Dendritic cell treated with granulocyte-macrophage colony-stimulating factor and Interleukin-4, amounts not matched to agents 40 ng/mL and 50 ng/mL, for 4 days (primary cell): ENCODE data around the gene CLSTN1.
"Not testable (repeated sequence)": the region's sequence is repeated elsewhere in the genome, so short reads cannot be mapped to it uniquely, and the experiment has no call there.

Experiments used
- H3K27ac Mint-ChIP-seq: one replicate; pipeline ENCODE4 v1.8.0; 2022; ENCODE audit warnings: mild to moderate bottlenecking, mixed read lengths
- H3K27me3 Mint-ChIP-seq: one replicate; pipeline ENCODE4 v1.8.0; 2022; ENCODE audit warnings: mild to moderate bottlenecking, mixed read lengths
- H3K36me3 Mint-ChIP-seq: one replicate; pipeline ENCODE4 v1.8.0; 2022; ENCODE audit warnings: low read depth, mixed read lengths
- H3K4me1 Mint-ChIP-seq: one replicate; pipeline ENCODE4 v1.8.0; 2022; ENCODE audit warnings: low read depth, mixed read lengths
- H3K4me3 Mint-ChIP-seq: one replicate; pipeline ENCODE4 v1.8.0; 2022; ENCODE audit warnings: mild to moderate bottlenecking, moderate library complexity, mixed read lengths
- H3K9me3 Mint-ChIP-seq: one replicate; pipeline ENCODE4 v1.8.0; 2022; ENCODE audit warnings: mixed read lengths
- intact Hi-C: fragments of 100-400 bp; cut with micrococcal nuclease; formaldehyde crosslinking; loops from one replicate; pipeline ENCODE4 v1.15.0; 2022

Gene CLSTN1

DNA sequence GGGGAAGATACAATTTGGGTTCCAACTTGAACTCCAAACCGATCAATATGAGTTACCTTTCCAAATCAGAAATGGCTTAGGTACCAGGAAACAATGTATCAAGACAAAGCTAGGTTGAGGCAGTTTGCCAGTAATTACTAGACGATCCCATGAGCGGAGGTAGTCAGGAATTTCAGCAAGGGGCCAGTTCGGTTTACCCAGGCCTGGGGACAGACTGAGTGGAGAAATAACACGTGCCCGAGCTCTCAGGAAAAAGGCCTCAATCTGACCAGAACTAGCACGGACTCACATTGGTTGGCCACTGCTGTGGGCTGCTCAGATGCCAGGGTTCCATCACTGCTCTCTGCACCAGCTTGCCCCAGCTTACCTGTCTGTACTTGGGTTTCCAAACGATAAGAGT lies 15.3 kb downstream of the CLSTN1 start:
- no peaks in the 10 kb centered on the region for H3K27me3 Mint-ChIP-seq
- H3K36me3 Mint-ChIP-seq = peaks cover 7% of the 10 kb centered on the region
- peaks cover 19% of the 10 kb centered on the region for H3K4me1 Mint-ChIP-seq
- intact Hi-C loops = no loop called here
- H3K27ac Mint-ChIP-seq = no peak overlapping the region
- no peak overlapping the region for H3K4me3 Mint-ChIP-seq
- no peaks in the 10 kb centered on the region for H3K9me3 Mint-ChIP-seq

DNA sequence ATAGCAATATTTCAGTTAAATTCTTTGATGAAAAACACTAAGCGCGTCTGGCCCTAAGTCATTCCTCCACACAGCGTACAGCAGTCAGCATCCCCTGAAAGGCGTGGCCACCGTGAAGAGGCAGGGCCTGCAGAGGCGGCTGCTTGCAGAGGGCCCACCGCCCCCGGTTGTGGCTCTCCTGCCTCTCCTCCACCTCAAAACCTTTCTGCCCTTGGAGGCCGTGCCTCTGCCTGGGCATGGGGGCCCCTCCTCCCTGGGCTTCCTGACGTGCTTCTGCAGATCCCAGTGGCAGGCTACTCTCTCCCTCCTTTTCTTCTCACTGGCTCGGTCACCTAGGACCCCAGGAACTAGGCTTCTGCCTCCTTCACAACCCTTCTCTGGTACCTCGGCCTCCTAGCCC lies 16.2 kb downstream of the CLSTN1 start:
- Mint-ChIP-seq H3K27me3 (no peaks in the 10 kb centered on the region), H3K36me3 (peaks cover 7% of the 10 kb centered on the region), H3K4me1 (peaks cover 20% of the 10 kb centered on the region), H3K27ac (no peak overlapping the region), H3K9me3 (no peaks in the 10 kb centered on the region), H3K4me3 (no peak overlapping the region)
- intact Hi-C loops = no loop called here

DNA sequence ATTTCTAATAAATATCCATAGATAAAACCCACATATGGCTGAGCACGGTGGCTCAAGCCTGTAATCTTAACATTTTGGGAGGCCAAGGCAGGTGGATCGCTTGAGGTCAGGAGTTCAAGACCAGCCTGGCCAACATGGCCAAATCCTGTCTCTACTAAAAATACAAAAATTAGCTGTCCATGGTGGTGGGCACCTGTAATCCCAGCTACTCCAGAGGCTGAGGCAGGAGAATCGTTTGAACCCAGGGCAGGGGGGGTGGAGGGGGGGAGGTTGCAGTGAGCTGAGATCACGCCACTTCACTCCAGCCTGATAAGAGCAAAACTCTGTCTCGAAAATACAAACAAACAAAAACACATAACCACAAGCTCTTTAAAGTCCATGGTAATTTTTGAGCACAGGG lies 17.8 kb downstream of the CLSTN1 start:
- H3K27me3 Mint-ChIP-seq, intact Hi-C loops, H3K27ac Mint-ChIP-seq, H3K4me3 Mint-ChIP-seq, H3K36me3 Mint-ChIP-seq, H3K9me3 Mint-ChIP-seq: not testable (repeated sequence)
- peaks cover 24% of the 10 kb centered on the region for H3K4me1 Mint-ChIP-seq

DNA sequence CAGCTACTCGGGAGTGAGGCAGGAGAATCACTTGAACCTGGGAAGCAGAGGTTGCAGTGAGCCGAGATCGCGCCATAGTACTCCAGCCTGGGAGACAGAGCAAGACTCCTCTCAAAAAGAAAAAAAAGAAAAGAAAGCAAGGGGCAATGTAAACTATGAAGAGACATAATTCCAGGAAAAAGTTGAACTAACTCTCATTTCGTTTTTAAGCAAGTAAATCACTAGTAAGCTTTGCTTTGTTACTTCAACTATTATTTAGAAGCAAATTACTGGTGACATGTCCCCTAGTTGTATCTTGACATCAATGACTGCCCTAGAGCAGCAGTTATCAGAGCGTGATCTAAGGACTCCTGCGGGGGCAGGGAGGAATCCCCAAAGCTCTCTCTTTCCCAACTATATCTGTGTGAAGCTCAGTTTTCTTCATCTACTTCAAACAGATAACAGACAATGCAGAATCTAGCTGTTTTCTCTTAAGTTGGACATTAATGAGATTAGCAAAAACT lies 18.7 kb downstream of the CLSTN1 start:
- Mint-ChIP-seq H3K36me3 (peaks cover 7% of the 10 kb centered on the region), H3K4me3 (no peak overlapping the region), H3K27ac (no peak overlapping the region), H3K4me1 (peaks cover 25% of the 10 kb centered on the region), H3K27me3 (no peaks in the 10 kb centered on the region), H3K9me3 (no peaks in the 10 kb centered on the region)
- intact Hi-C loops = no loop called here

DNA sequence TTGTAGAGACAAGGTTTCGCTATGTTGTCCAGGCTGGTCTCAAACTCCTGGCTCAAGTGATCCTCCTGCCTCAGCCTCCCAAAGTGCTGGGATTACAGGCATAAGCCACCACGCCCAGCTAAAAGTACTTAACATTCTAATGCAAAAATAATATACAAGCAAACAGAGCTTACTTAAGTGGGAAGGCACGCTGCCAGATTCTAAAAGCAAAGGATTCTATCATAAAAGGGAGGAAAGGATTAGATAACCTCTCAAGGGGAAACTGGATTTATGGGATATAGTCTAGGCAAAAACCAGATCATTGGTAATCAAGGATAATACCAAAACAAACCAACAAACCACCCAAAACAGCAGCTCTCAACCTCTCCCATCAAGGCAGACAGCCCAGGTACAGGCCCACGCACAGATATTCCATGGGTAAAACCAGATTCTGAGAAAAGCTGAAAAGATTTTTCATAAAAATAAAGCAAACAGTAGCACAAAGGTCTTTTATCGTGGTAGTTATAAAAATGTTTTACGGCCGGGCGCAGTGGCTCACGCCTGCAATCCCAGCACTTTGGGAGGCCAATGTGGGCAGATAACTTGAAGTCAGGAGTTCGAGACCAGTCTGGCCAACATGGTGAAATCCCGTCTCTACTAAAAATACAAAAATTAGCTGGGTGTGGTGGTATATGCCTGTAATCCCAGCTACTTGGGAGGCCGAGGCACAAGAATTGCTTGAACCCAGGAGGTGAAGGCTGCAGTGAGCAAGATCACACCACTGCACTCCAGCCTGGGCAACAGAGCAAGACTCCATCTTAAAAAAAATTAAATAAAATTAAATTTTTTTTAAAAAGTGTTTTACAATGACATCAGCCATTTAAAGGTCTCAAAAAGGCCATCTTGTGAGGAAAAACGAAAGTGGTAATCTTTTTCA lies 20.5 kb downstream of the CLSTN1 start:
- H3K27me3 Mint-ChIP-seq, H3K27ac Mint-ChIP-seq, H3K36me3 Mint-ChIP-seq, H3K4me3 Mint-ChIP-seq, H3K9me3 Mint-ChIP-seq, intact Hi-C loops: not testable (repeated sequence)
- H3K4me1 Mint-ChIP-seq = peaks cover 26% of the 10 kb centered on the region

DNA sequence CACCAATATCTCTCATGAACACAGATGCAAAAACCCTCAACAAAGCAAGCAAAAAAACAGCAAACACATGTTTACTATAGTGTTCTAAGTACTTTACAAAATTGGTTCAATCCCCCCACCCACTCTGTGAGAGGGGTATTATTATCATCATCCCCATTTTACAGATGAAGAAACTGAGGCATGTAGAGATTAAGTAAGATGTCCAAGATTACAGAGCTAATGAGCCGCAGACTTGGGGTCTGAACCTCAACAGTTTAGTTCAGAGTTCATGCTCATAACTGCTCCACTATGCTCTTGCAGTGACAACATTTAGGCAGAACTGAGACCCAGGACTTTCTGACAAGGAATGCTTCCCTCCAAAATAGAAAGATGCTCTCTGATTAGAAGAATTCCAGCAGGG lies 21.9 kb downstream of the CLSTN1 start:
- Mint-ChIP-seq H3K9me3 (no peaks in the 10 kb centered on the region), H3K27ac (no peak overlapping the region), H3K4me3 (no peak overlapping the region), H3K4me1 (peaks cover 30% of the 10 kb centered on the region), H3K27me3 (no peaks in the 10 kb centered on the region), H3K36me3 (no peaks in the 10 kb centered on the region)
- intact Hi-C loops = no loop called here

DNA sequence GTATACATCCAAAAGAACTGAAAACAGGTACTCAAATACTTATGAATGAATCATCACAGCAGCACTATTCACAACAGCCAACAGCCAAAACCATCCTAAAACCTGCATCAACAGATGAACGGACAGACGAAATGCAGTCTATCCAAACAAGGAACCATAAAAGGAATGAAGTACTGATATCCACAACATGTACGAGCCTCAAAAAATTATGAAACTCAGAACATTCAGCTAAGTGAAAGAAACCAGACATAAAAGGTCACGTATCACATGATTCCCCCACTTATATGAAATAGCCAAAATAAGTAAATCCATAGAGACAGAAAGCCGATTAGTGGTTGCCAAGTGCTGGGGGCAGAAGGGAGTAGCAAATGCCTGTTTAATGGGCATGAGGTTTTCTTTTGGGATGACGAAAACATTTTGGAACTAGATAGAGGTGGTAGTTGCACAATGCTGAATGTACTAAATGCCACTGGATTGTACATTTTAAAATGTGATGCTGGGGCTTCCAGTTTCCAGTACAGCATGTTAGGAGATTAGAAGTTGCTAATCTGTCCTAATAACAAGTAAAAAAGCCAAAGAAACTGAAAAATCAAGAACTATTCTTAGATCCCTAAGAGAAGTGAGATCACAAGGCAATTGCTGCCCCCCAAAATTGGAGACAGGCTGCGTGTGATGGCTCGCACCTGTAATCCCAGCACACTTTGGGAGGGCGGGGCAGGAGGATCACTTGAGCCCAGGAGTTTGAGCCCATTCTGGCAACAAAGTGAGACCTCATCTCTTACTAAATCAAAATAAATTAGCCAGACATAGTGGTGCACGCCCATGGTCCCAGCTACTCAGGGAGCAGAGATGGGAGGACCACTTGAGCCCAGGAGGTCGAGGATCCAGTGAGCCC lies 25.3 kb downstream of the CLSTN1 start:
- H3K27ac Mint-ChIP-seq = no peak overlapping the region
- no peaks in the 10 kb centered on the region for H3K27me3 Mint-ChIP-seq
- no peaks in the 10 kb centered on the region for H3K36me3 Mint-ChIP-seq
- H3K4me3 Mint-ChIP-seq = no peak overlapping the region
- peaks cover 30% of the 10 kb centered on the region for H3K4me1 Mint-ChIP-seq
- no peaks in the 10 kb centered on the region for H3K9me3 Mint-ChIP-seq
- intact Hi-C loops = no loop called here

DNA sequence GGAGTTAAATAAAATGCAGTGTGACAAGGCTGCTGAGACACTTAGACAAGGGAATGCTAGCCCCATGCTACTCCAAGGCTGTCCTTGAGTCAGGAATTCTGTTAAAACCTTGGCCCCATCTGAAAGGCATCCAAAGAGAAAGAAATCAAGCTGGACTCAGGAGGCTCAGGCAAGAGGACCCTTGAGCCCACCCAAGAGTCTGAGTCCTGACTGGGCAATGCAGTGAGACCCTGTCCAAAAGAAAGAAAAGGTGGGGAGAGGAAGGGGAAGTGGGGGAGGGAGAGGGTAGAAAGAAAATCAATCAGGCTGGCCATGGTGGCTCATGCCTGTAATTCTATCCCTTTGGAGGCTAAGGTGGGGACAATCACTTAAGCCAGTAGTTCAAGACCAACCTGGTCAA lies 26.7 kb downstream of the CLSTN1 start:
- Mint-ChIP-seq H3K4me3 (no peak overlapping the region), H3K36me3 (peaks cover 8% of the 10 kb centered on the region), H3K4me1 (peaks cover 28% of the 10 kb centered on the region), H3K27ac (no peak overlapping the region), H3K9me3 (no peaks in the 10 kb centered on the region), H3K27me3 (no peaks in the 10 kb centered on the region)
- intact Hi-C loops = no loop called here

DNA sequence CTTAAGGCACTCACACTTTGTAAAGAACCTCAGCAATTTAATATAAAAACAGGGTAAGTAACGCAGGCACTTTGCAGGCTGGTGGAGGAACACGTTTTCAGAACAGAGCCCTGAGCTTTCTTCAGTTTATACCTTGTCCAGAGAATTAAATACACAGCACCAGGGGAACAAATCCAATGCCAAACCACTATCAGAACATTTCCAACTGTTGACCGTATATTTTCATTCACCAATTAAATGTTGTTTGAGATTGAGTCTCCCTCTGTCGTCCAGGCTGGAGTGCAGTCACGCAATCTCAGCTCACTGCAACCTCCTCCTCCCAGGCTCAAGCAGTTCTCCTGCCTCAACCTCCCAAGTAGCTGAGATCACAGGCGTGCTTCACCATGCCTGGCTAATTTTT lies 29.7 kb downstream of the CLSTN1 start:
- peaks cover 21% of the 10 kb centered on the region for H3K4me1 Mint-ChIP-seq
- H3K4me3 Mint-ChIP-seq = no peak overlapping the region
- peaks cover 11% of the 10 kb centered on the region for H3K36me3 Mint-ChIP-seq
- no peaks in the 10 kb centered on the region for H3K9me3 Mint-ChIP-seq
- no peaks in the 10 kb centered on the region for H3K27me3 Mint-ChIP-seq
- H3K27ac Mint-ChIP-seq = no peak overlapping the region
- intact Hi-C loops = no loop called here

DNA sequence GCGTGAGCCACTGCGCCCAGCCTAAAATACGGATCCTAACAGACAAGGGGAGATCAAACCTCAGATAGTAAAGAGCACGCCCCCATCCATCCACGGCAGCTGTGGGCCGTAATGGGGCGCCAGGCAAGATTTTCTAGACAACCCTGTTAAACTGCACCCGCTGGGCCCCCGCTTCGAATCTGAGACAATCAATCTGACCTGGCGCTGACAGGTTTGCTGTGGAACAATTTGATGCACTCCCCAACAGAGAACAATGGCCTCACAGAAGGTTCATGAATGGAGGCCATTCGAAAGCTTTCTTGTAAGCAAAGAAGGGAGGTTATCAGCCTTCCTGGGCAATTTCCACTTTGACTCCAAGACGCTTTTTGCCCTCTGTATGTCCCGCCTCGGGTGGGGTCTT lies 30.5 kb downstream of the CLSTN1 start:
- intact Hi-C loops = no loop called here
- Mint-ChIP-seq H3K4me3 (no peak overlapping the region), H3K4me1 (peaks cover 15% of the 10 kb centered on the region), H3K27ac (no peak overlapping the region), H3K9me3 (no peaks in the 10 kb centered on the region), H3K36me3 (peaks cover 11% of the 10 kb centered on the region), H3K27me3 (no peaks in the 10 kb centered on the region)

DNA sequence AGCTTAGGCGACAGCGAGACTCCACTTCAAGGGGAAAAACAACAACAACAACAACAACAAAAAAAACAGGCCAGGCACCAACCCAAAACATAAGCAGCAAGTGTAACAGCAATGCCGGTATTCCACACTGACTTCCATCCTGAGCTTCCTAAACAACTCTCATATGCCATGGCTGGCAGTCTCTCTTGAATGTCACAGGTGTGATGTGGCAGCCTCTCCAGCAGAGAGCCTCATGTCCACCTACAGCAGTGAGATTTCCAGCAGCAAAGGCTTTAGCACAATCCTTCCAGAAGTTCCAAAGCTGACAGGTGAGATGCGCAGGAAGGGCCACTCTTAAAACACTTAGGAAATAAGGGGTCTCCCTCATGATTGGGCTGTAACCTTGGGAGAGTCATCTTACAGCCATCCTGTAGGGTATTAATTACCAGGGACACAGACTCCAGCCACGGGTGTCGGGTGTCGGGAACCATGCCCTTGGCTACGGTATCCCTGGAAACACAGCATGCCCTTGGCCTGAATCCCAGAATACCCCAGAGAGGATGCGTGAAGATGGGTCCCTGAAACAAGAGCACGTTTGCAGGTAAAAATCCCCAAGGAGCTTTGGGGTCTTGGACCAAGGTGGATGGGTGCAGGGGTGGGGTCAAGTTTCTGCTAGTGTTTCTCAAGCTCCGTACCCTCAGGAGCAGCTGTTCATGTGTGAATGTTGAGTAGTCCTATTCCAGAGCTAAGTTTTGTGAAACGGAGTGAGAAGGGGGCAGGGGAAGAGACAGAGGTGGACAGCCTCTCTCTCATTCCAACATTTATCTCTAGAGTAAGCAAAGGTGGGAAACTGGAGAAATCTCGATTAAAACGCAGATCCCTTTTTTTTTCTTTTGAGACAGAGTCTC lies 31.4 kb downstream of the CLSTN1 start:
- H3K4me1 Mint-ChIP-seq = peaks cover 13% of the 10 kb centered on the region

DNA sequence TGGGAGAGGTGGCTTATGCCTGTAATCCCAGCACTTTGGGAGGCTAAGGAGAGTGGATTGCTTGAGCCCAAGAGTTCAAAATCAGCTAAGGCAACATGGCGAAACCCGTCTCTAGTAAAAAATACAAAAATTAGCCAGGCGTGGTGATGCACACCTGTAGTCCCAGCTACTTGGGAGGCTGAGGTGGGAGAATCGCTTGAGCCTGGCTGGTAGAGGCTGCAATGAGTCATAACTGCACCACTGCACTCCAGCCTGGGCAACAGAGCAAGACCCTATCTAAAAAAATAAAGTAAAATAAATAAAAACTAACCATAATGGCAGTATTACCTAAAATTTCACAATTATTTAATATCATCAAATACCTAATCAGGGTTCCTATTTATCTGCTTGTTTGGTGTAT lies 34.1 kb downstream of the CLSTN1 start:
- intact Hi-C loops, H3K4me3 Mint-ChIP-seq: not testable (repeated sequence)

More for the DNA sequence above, 31.4 kb downstream of the CLSTN1 start:
- H3K27me3 Mint-ChIP-seq = no peaks in the 10 kb centered on the region
- H3K4me3 Mint-ChIP-seq = no peak overlapping the region
- no peaks in the 10 kb centered on the region for H3K9me3 Mint-ChIP-seq
- no peak overlapping the region for H3K27ac Mint-ChIP-seq
- intact Hi-C loops = no loop called here
- peaks cover 11% of the 10 kb centered on the region for H3K36me3 Mint-ChIP-seq

DNA sequence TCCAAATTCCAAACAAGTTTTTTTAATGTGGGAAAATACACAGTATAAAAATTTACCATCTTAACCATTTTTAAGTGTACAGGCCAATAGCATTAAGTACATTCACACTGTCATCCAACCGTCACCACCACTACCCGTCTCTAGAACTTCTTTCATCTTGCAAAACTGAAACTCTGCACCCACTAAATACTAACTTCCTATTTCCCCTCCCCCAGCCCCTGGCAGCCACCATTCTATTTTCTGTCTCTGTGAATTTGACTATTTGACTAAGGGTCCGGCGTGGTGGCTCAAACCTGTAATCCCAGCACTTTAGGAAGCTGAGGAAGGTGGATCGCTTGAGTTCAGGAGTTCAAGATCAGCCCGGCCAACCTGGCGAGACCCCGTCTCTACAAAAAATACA lies 36.1 kb downstream of the CLSTN1 start:
- Mint-ChIP-seq H3K4me1 (peaks cover 20% of the 10 kb centered on the region), H3K36me3 (peaks cover 10% of the 10 kb centered on the region), H3K27ac (peak overlapping the region; percentile 75), H3K27me3 (no peaks in the 10 kb centered on the region), H3K4me3 (peak overlapping the region; percentile 46), H3K9me3 (no peaks in the 10 kb centered on the region)
- intact Hi-C loops = no loop called here

More for the DNA sequence above, 34.1 kb downstream of the CLSTN1 start:
- Mint-ChIP-seq H3K4me1 (peaks cover 20% of the 10 kb centered on the region), H3K36me3 (peaks cover 11% of the 10 kb centered on the region), H3K27ac (peak overlapping the region; percentile 14)
- H3K27me3 Mint-ChIP-seq, H3K9me3 Mint-ChIP-seq: not testable (repeated sequence)
